Measurements from ENCODE around the gene CCNJL. TPM values are rescaled to one million over a fixed set of nuclear protein-coding genes. Genes with fewer than 3 reads are reported as not detected.

The CCNJL gene
- total RNA-seq, 4 donors from 2014 or later = 0.15 to 0.18 TPM; not detected in 2

- in situ Hi-C loops (cut with MboI; ENCODE audit: low sequenced_read_pairs in 4 of 4) (no loop called here), intact Hi-C loops (cut with DNase I; ENCODE audit: low total_unique reads) (no loop called here)
- no peaks in the 10 kb centered on the region for H3K9me3 ChIP-seq
- H3K36me3 ChIP-seq = no peaks in the 10 kb centered on the region
- no peaks in the 10 kb centered on the region for H3K27me3 ChIP-seq
- H3K4me1 ChIP-seq = no peaks in the 10 kb centered on the region
- DNase-seq (no peak), ATAC-seq (no peak)
- TF ChIP-seq CTCF (IDR thresholded peaks at IDR 0.05 in 4 of 5, conservative IDR thresholded peaks at IDR 0.05 in 1 of 5) (no peak), POLR2A (IDR thresholded peaks at IDR 0.05) (no peak)
- H3K4me3 ChIP-seq = no peak overlapping the region
- no peak overlapping the region for H3K27ac ChIP-seq
Measured at GRCh38 chr5:160280384-160281095, 31.8 kb downstream of the CCNJL start.

GRCh38 chr5:160278343-160278742 lies 34.0 kb downstream of the CCNJL start:
- H3K4me1 ChIP-seq = no peaks in the 10 kb centered on the region
- in situ Hi-C loops (cut with MboI; ENCODE audit: low sequenced_read_pairs in 4 of 4) = no loop called here
- ATAC-seq (no peak), DNase-seq (no peak)
- H3K36me3 ChIP-seq = no peaks in the 10 kb centered on the region
- no peaks in the 10 kb centered on the region for H3K27me3 ChIP-seq
- TF ChIP-seq CTCF (IDR thresholded peaks at IDR 0.05 in 4 of 5, conservative IDR thresholded peaks at IDR 0.05 in 1 of 5) (no peak), POLR2A (IDR thresholded peaks at IDR 0.05) (no peak)
- H3K27ac ChIP-seq = no peak overlapping the region
- no peak overlapping the region for H3K4me3 ChIP-seq
- no peaks in the 10 kb centered on the region for H3K9me3 ChIP-seq
- intact Hi-C loops (cut with DNase I; ENCODE audit: low total_unique reads) = no loop called here

- H3K36me3 ChIP-seq = no peaks in the 10 kb centered on the region
- no peak overlapping the region for H3K4me3 ChIP-seq
- in situ Hi-C loops (cut with MboI; ENCODE audit: low sequenced_read_pairs in 4 of 4) = no loop called here
- H3K9me3 ChIP-seq = no peaks in the 10 kb centered on the region
- no peaks in the 10 kb centered on the region for H3K4me1 ChIP-seq
- intact Hi-C loops (cut with DNase I; ENCODE audit: low total_unique reads) = no loop called here
- no peak for ATAC-seq
- no peaks in the 10 kb centered on the region for H3K27me3 ChIP-seq
- no peak overlapping the region for H3K27ac ChIP-seq
- no peak for DNase-seq
- TF ChIP-seq CTCF (IDR thresholded peaks at IDR 0.05 in 4 of 5, conservative IDR thresholded peaks at IDR 0.05 in 1 of 5) = no peak
- TF ChIP-seq POLR2A (IDR thresholded peaks at IDR 0.05) = no peak
Measured at GRCh38 chr5:160274483-160274931, 37.9 kb downstream of the CCNJL start.

- DNase-seq (no peak), ATAC-seq (no peak)
- in situ Hi-C loops (cut with MboI; ENCODE audit: low sequenced_read_pairs in 4 of 4) (no loop called here), intact Hi-C loops (cut with DNase I; ENCODE audit: low total_unique reads) (no loop called here)
- H3K27ac ChIP-seq = no peak overlapping the region
- no peaks in the 10 kb centered on the region for H3K27me3 ChIP-seq
- no peaks in the 10 kb centered on the region for H3K36me3 ChIP-seq
- peaks cover 0 to 3% of the 10 kb centered on the region in 2 donors for H3K4me1 ChIP-seq
- no peak overlapping the region for H3K4me3 ChIP-seq
- H3K9me3 ChIP-seq = no peaks in the 10 kb centered on the region
- TF ChIP-seq CTCF (IDR thresholded peaks at IDR 0.05 in 4 of 5, conservative IDR thresholded peaks at IDR 0.05 in 1 of 5) (no peak), POLR2A (IDR thresholded peaks at IDR 0.05) (no peak)
Measured at GRCh38 chr5:160272889-160273288, 39.5 kb downstream of the CCNJL start.

GRCh38 chr5:160272264-160272663 lies 40.1 kb downstream of the CCNJL start:
- Histone ChIP-seq H3K4me3 (no peak overlapping the region), H3K4me1 (peaks cover 0 to 3% of the 10 kb centered on the region in 2 donors), H3K27me3 (no peaks in the 10 kb centered on the region), H3K36me3 (no peaks in the 10 kb centered on the region), H3K27ac (no peak overlapping the region), H3K9me3 (no peaks in the 10 kb centered on the region)
- in situ Hi-C loops (cut with MboI; ENCODE audit: low sequenced_read_pairs in 4 of 4) (no loop called here), intact Hi-C loops (cut with DNase I; ENCODE audit: low total_unique reads) (no loop called here)
- TF ChIP-seq CTCF (IDR thresholded peaks at IDR 0.05 in 4 of 5, conservative IDR thresholded peaks at IDR 0.05 in 1 of 5) (no peak), POLR2A (IDR thresholded peaks at IDR 0.05) (no peak)
- DNase-seq (no peak), ATAC-seq (no peak)
